ENCODE results near the gene ASB5.

The ASB5 gene

DNA sequence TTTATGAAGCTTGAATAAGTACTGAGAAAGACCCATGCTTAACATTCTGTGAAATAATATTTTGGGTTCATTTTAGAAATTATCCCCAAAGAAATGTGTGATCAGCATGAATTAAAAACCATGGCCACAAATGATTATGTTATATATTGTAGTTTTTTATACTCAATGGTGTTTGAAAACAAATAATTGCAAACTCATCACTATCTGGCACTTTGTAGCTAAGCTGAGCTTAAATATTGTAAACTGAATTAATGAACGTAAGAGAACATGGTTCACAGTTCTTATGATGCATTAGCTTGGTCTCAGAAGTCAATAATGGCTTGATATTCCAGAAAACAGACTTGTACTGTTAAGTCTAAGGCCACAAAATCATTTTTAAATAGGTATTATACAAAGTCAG is 24.6 kb upstream of the ASB5 start:
- TF ChIP-seq ZFP30 (CRISPR knock-in tag; IDR thresholded peaks at IDR 0.05) (no peak), ESRRG (CRISPR knock-in tag; IDR thresholded peaks at IDR 0.05) (no peak), RARB (CRISPR knock-in tag; IDR thresholded peaks at IDR 0.05) (no peak), BACH2 (CRISPR knock-in tag; IDR thresholded peaks at IDR 0.05; ENCODE audit: borderline replicate concordance) (no peak), GLIS3 (CRISPR knock-in tag; IDR thresholded peaks at IDR 0.05) (no peak)
- TF ChIP-seq, protein P1, sequence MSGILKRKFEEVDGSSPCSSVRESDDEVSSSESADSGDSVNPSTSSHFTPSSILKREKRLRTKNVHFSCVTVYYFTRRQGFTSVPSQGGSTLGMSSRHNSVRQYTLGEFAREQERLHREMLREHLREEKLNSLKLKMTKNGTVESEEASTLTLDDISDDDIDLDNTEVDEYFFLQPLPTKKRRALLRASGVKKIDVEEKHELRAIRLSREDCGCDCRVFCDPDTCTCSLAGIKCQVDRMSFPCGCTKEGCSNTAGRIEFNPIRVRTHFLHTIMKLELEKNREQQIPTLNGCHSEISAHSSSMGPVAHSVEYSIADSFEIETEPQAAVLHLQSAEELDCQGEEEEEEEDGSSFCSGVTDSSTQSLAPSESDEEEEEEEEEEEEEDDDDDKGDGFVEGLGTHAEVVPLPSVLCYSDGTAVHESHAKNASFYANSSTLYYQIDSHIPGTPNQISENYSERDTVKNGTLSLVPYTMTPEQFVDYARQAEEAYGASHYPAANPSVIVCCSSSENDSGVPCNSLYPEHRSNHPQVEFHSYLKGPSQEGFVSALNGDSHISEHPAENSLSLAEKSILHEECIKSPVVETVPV (CRISPR knock-in tag; IDR thresholded peaks at IDR 0.05), result no peak
- TF ChIP-seq, protein P2, sequence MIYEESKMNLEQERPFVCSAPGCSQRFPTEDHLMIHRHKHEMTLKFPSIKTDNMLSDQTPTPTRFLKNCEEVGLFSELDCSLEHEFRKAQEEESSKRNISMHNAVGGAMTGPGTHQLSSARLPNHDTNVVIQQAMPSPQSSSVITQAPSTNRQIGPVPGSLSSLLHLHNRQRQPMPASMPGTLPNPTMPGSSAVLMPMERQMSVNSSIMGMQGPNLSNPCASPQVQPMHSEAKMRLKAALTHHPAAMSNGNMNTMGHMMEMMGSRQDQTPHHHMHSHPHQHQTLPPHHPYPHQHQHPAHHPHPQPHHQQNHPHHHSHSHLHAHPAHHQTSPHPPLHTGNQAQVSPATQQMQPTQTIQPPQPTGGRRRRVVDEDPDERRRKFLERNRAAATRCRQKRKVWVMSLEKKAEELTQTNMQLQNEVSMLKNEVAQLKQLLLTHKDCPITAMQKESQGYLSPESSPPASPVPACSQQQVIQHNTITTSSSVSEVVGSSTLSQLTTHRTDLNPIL (CRISPR knock-in tag; IDR thresholded peaks at IDR 0.05; ENCODE audit: low read depth), result no peak
- no peak for ATAC-seq

DNA sequence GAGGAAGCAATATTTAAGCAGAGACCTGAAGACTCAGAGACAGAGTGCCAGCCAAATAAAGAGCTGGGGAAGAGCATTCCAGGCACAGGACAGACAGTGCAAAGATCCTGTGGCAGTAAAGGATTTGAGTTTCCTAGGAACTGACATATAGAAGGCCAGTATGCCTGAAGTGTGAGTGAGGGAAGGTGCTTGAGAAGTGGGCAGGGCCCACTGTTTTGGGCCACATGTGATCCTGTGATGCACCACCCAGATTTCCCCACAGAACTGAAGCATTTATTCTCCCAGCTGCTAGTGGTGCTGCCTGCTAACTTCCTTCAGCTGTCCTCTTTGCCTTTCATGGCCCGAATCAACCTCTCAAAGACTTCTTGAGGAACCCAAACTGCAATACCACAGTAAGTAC is 23.9 kb upstream of the ASB5 start:
- TF ChIP-seq ZNF565 (CRISPR knock-in tag; conservative IDR thresholded peaks at IDR 0.05; ENCODE audit: low read depth) (no peak), ZFP3 (CRISPR knock-in tag; IDR thresholded peaks at IDR 0.05) (no peak), OSR1 (CRISPR knock-in tag; IDR thresholded peaks at IDR 0.05) (no peak), ZNF70 (CRISPR knock-in tag; IDR thresholded peaks at IDR 0.05) (no peak), TOX (CRISPR knock-in tag; IDR thresholded peaks at IDR 0.05; ENCODE audit: borderline replicate concordance) (no peak), BACH2 (CRISPR knock-in tag; IDR thresholded peaks at IDR 0.05; ENCODE audit: borderline replicate concordance) (no peak), ARNTL (CRISPR knock-in tag; IDR thresholded peaks at IDR 0.05; ENCODE audit: borderline replicate concordance, low read depth) (no peak), TCF4 (CRISPR knock-in tag; IDR thresholded peaks at IDR 0.05; ENCODE audit: borderline replicate concordance) (no peak), ESRRG (CRISPR knock-in tag; IDR thresholded peaks at IDR 0.05) (no peak), CSDC2 (CRISPR knock-in tag; IDR thresholded peaks at IDR 0.05) (no peak), ISL1 (CRISPR knock-in tag; IDR thresholded peaks at IDR 0.05) (no peak), ZFP30 (CRISPR knock-in tag; IDR thresholded peaks at IDR 0.05) (no peak), ZC3H10 (CRISPR knock-in tag; IDR thresholded peaks at IDR 0.05) (no peak), ZNF8 (CRISPR knock-in tag; IDR thresholded peaks at IDR 0.05) (no peak), RARB (CRISPR knock-in tag; IDR thresholded peaks at IDR 0.05) (no peak)
- TF ChIP-seq, protein P3, sequence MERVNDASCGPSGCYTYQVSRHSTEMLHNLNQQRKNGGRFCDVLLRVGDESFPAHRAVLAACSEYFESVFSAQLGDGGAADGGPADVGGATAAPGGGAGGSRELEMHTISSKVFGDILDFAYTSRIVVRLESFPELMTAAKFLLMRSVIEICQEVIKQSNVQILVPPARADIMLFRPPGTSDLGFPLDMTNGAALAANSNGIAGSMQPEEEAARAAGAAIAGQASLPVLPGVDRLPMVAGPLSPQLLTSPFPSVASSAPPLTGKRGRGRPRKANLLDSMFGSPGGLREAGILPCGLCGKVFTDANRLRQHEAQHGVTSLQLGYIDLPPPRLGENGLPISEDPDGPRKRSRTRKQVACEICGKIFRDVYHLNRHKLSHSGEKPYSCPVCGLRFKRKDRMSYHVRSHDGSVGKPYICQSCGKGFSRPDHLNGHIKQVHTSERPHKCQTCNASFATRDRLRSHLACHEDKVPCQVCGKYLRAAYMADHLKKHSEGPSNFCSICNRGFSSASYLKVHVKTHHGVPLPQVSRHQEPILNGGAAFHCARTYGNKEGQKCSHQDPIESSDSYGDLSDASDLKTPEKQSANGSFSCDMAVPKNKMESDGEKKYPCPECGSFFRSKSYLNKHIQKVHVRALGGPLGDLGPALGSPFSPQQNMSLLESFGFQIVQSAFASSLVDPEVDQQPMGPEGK (CRISPR knock-in tag; IDR thresholded peaks at IDR 0.05; ENCODE audit: borderline replicate concordance), result no peak
- TF ChIP-seq, protein P4, sequence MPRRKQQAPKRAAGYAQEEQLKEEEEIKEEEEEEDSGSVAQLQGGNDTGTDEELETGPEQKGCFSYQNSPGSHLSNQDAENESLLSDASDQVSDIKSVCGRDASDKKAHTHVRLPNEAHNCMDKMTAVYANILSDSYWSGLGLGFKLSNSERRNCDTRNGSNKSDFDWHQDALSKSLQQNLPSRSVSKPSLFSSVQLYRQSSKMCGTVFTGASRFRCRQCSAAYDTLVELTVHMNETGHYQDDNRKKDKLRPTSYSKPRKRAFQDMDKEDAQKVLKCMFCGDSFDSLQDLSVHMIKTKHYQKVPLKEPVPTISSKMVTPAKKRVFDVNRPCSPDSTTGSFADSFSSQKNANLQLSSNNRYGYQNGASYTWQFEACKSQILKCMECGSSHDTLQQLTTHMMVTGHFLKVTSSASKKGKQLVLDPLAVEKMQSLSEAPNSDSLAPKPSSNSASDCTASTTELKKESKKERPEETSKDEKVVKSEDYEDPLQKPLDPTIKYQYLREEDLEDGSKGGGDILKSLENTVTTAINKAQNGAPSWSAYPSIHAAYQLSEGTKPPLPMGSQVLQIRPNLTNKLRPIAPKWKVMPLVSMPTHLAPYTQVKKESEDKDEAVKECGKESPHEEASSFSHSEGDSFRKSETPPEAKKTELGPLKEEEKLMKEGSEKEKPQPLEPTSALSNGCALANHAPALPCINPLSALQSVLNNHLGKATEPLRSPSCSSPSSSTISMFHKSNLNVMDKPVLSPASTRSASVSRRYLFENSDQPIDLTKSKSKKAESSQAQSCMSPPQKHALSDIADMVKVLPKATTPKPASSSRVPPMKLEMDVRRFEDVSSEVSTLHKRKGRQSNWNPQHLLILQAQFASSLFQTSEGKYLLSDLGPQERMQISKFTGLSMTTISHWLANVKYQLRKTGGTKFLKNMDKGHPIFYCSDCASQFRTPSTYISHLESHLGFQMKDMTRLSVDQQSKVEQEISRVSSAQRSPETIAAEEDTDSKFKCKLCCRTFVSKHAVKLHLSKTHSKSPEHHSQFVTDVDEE (CRISPR knock-in tag; IDR thresholded peaks at IDR 0.05), result no peak
- TF ChIP-seq, protein P1 (CRISPR knock-in tag; IDR thresholded peaks at IDR 0.05), result no peak
- TF ChIP-seq, protein P2 (CRISPR knock-in tag; IDR thresholded peaks at IDR 0.05; ENCODE audit: low read depth), result no peak
- ATAC-seq, result no peak

DNA sequence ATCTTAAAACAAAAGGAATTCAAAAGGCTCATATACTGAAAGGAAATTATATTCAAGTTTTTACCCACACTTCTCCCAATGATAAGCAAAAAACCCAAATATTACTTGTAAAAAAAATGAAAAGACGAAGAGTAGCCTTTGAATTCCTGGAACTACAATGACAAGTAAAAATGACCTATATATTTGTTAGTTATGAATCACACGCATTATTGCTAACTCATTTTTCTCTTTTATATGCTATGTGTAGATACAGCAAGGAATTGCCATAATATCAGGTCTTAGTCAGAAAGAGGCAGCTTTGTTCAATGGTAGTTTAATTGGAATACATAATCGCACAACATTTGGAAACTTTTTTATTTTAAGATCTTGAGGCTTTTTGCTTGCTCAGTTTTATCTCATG is 22.7 kb upstream of the ASB5 start:
- ATAC-seq, result no peak
- TF ChIP-seq TCF4 (CRISPR knock-in tag; IDR thresholded peaks at IDR 0.05; ENCODE audit: borderline replicate concordance), result no peak
- no peak for TF ChIP-seq GLIS3 (CRISPR knock-in tag; IDR thresholded peaks at IDR 0.05)
- TF ChIP-seq ZFP3 (CRISPR knock-in tag; IDR thresholded peaks at IDR 0.05), result no peak
- no peak for TF ChIP-seq ARNTL (CRISPR knock-in tag; IDR thresholded peaks at IDR 0.05; ENCODE audit: borderline replicate concordance, low read depth)
- TF ChIP-seq, protein P3 (CRISPR knock-in tag; IDR thresholded peaks at IDR 0.05; ENCODE audit: borderline replicate concordance), result no peak
- TF ChIP-seq TOX (CRISPR knock-in tag; IDR thresholded peaks at IDR 0.05; ENCODE audit: borderline replicate concordance), result no peak
- TF ChIP-seq RARB (CRISPR knock-in tag; IDR thresholded peaks at IDR 0.05), result no peak
- TF ChIP-seq ZNF8 (CRISPR knock-in tag; IDR thresholded peaks at IDR 0.05), result no peak
- no peak for TF ChIP-seq BACH2 (CRISPR knock-in tag; IDR thresholded peaks at IDR 0.05; ENCODE audit: borderline replicate concordance)
- TF ChIP-seq CSDC2 (CRISPR knock-in tag; IDR thresholded peaks at IDR 0.05), result no peak
- TF ChIP-seq ESRRG (CRISPR knock-in tag; IDR thresholded peaks at IDR 0.05), result no peak
- no peak for TF ChIP-seq ISL1 (CRISPR knock-in tag; IDR thresholded peaks at IDR 0.05)
- TF ChIP-seq, protein P4 (CRISPR knock-in tag; IDR thresholded peaks at IDR 0.05), result no peak
- no peak for TF ChIP-seq ZC3H10 (CRISPR knock-in tag; IDR thresholded peaks at IDR 0.05)
